HL-60 (cell line): ENCODE measurements around the gene NUMB.

Source experiments
- DNase-seq, 2 experiments: peaks; one replicate each; pipeline ENCODE4 v3.0.0-alpha.2; 2010 to 2020; ENCODE audit warnings: low read depth in 1 of 2, low spot score in 1 of 2
- H3K27ac ChIP-seq: fragments of 250-450 bp; sonication (Bioruptor Pico); replicated peaks from 2 replicates; pipeline ENCODE4 v1.5.1; 2020; ENCODE audit warnings: mild to moderate bottlenecking, moderate library complexity
- H3K27me3 ChIP-seq: fragments of 250-450 bp; sonication (Bioruptor Pico); 2 replicates; pipeline ENCODE4 v1.5.1; 2021; ENCODE audit warnings: mild to moderate bottlenecking, moderate library complexity; ENCODE audit not compliant: insufficient read depth, poor library complexity, severe bottlenecking
- H3K4me3 ChIP-seq: replicated peaks from 2 replicates; pipeline ENCODE4 v1.5.1; 2011; ENCODE audit warnings: mild to moderate bottlenecking, control low read depth, low read length; ENCODE audit not compliant: insufficient read depth
- CTCF ChIP-seq: IDR thresholded peaks from one replicate; pipeline ENCODE4 v1.5.1; 2011; ENCODE audit warnings: low read length, control low read depth, inconsistent platforms; ENCODE audit not compliant: insufficient read depth
- GABPA ChIP-seq: IDR thresholded peaks from 2 replicates; pipeline ENCODE4 v1.6.1; 2012; ENCODE audit warnings: low read depth
- POLR2AphosphoS5 ChIP-seq: IDR thresholded peaks from 2 replicates; pipeline ENCODE4 v1.6.1; 2012; ENCODE audit warnings: low read depth
- REST ChIP-seq: IDR thresholded peaks from 2 replicates; pipeline ENCODE4 v1.6.1; 2012; ENCODE audit warnings: low read depth; ENCODE audit not compliant: insufficient replicate concordance
- SPI1 ChIP-seq: IDR thresholded peaks from 2 replicates; pipeline ENCODE4 v1.6.1; 2012; ENCODE audit warnings: low read depth, mild to moderate bottlenecking, borderline replicate concordance
- long read RNA-seq: library from polyadenylated mRNA; unstranded; transcript quantifications from one replicate; pipeline ENCODE4 v2.0.0, GENCODE V29; 2020

The NUMB gene
- long read RNA-seq, transcript NUMB-208 (7 exons, 1,740 nt): minor isoform, 6 of 82 reads
- long read RNA-seq, transcript NUMB-211 (11 exons, 3,607 nt): major isoform, 18 of 82 reads
- long read RNA-seq, partial matches to known transcripts: 4 of 82 reads
- long read RNA-seq, other reads (novel, unspliced or antisense): 51 of 82 reads

GRCh38 chr14:73458183-73458976, at the start of gene NUMB:
NUMB (minus strand) TSS chr14:73458546; CDS start chr14:73355751, 102,795 bp downstream.
- peak; percentile 93 to 97 for DNase-seq
- Histone ChIP-seq H3K27me3 (no peaks in the 10 kb centered on the region), H3K27ac (peak within 1 kb of the TSS; percentile 80), H3K4me3 (peak within 1 kb of the TSS; percentile 80)
- TF ChIP-seq CTCF (no peak), GABPA (no peak), REST (no peak), SPI1 (no peak), POLR2AphosphoS5 (no peak)

DNA sequence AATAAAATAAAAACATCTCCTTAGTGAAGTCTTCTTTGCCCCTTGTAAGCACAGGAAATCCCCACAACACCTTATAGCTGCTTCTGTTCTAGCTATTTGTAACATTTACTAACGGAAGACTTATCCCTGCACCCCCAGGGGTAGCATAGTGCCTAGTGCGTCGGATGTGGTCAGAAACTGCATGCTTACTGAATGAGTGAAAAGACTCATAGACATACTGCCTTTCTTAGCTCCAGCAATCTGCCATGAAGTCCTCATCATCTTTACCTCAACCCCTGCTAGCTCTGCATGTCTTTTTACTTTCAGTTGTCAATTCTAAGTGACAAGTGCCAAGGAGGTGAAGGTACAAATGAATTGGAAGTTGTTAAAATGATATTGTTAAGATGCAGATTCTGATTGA, 45.3 kb upstream of the NUMB start:
- Histone ChIP-seq H3K4me3 (no peak overlapping the region), H3K27ac (no peak overlapping the region), H3K27me3 (no peaks in the 10 kb centered on the region)
- no peak for DNase-seq
- TF ChIP-seq REST: no peak
- no peak for TF ChIP-seq POLR2AphosphoS5
- TF ChIP-seq CTCF: no peak
- no peak for TF ChIP-seq SPI1
- TF ChIP-seq GABPA: no peak

DNA sequence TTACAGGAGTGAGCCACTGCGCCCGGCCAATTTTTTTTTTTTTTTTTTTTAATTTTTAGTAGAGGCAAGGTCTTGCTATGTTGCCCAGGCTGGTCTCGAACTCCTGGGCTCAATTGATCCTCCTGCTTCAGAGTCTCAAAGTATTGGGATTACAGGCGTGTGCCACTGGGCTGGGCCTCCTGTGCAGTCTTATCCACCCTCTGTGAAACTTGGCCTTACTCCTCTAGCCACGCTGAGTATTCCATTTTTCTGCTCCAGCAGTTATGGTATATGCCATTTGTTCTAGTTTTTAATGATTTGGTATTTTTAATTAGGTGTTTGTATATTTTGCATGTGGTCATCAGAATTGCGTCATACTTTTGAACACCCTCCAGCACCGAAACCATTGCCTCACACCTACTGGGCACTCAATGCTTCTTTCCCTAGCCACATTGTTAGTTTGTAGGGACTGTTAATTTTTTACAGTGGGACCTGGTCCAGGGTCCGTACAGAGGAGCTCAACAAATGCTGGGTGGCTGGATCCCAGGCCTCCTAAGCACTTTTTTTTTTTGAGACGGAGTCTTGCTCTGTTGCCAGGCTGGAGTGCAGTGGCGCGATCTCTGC, 43.8 kb upstream of the NUMB start:
- no peaks in the 10 kb centered on the region for H3K27me3 ChIP-seq
- TF ChIP-seq GABPA: no peak
- DNase-seq: no peak

GRCh38 chr14:73500360-73500759, 42.0 kb upstream of the NUMB start:
- no peak for DNase-seq
- Histone ChIP-seq H3K27ac (no peak overlapping the region), H3K4me3 (no peak overlapping the region), H3K27me3 (no peaks in the 10 kb centered on the region)
- TF ChIP-seq POLR2AphosphoS5: no peak
- no peak for TF ChIP-seq GABPA
- no peak for TF ChIP-seq SPI1
- no peak for TF ChIP-seq CTCF
- no peak for TF ChIP-seq REST

More for the DNA sequence above, 43.8 kb upstream of the NUMB start:
- H3K4me3 ChIP-seq: no peak overlapping the region
- H3K27ac ChIP-seq: no peak overlapping the region
